Gastrocnemius medialis (tissue), 4 donors: ENCODE results near the gene ZBTB2.

Experiments used
- POLR2A ChIP-seq, 2 donors: fragments of 450-650 bp; IDR thresholded peaks; one replicate each; pipeline ENCODE4 v1.6.1; 2017; ENCODE audit warnings: antibody characterized with exemption in 2 of 2, mild to moderate bottlenecking in 2 of 2, moderate library complexity in 2 of 2
- TF ChIP-seq, protein P1 (sequence below), 5 experiments: fragments of 450-650 bp in 3 of 5; fragments of 200-600 bp in 2 of 5; sonication (generic) in 2 of 5; IDR thresholded peaks in 4 of 5; conservative IDR thresholded peaks in 1 of 5; 1 replicate in 4 of 5; 2 replicates in 1 of 5; pipeline ENCODE4 v1.5.1; 2016 to 2019; ENCODE audit warnings: antibody characterized with exemption in 5 of 5, mild to moderate bottlenecking in 3 of 5, moderate library complexity in 3 of 5

DNA sequence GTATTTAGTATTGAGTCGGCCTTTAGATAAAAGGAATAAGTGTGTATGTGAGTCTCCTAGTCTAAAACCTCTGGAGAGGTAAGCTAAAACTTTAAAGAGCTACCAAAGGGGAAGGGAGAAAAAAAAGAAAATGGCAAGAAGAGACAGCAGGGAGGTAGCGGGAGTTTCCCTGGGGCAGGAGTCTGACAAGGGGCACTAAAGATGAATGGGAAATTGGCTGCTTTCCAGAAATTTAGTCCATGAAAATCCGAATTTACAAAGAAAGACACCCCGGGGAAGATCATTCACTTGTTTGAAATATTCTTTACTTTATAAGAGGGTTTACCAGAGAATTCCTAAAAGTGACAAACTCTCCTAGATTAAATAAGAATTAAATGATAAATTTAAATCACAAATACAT, 41.3 kb upstream of the ZBTB2 start:
- TF ChIP-seq, protein P1, sequence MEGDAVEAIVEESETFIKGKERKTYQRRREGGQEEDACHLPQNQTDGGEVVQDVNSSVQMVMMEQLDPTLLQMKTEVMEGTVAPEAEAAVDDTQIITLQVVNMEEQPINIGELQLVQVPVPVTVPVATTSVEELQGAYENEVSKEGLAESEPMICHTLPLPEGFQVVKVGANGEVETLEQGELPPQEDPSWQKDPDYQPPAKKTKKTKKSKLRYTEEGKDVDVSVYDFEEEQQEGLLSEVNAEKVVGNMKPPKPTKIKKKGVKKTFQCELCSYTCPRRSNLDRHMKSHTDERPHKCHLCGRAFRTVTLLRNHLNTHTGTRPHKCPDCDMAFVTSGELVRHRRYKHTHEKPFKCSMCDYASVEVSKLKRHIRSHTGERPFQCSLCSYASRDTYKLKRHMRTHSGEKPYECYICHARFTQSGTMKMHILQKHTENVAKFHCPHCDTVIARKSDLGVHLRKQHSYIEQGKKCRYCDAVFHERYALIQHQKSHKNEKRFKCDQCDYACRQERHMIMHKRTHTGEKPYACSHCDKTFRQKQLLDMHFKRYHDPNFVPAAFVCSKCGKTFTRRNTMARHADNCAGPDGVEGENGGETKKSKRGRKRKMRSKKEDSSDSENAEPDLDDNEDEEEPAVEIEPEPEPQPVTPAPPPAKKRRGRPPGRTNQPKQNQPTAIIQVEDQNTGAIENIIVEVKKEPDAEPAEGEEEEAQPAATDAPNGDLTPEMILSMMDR (IDR thresholded peaks at IDR 0.05 in 4 of 5, conservative IDR thresholded peaks at IDR 0.05 in 1 of 5) = no peak
- TF ChIP-seq POLR2A (IDR thresholded peaks at IDR 0.05) = no peak
